Fibroblast of lung (primary cell): ENCODE measurements around the gene TUBG1.

Experiments
- CTCF ChIP-seq, 2 donors: IDR thresholded peaks in 1 of 2; conservative IDR thresholded peaks in 1 of 2; 1 replicate in 1 of 2; 2 replicates in 1 of 2; pipeline ENCODE4 v1.5.1; 2011 to 2012; ENCODE audit warnings: low read length in 2 of 2, control low read depth in 1 of 2, inconsistent platforms in 1 of 2, low read depth in 1 of 2, mild to moderate bottlenecking in 1 of 2
- EZH2 ChIP-seq: IDR thresholded peaks from 2 replicates; pipeline ENCODE4 v1.5.1; 2012; ENCODE audit warnings: low read length, control low read depth, mild to moderate bottlenecking; ENCODE audit errors: missing control alignments

GRCh38 chr17:42566215-42566882, 43.1 kb upstream of the TUBG1 start:
- no peak for TF ChIP-seq CTCF (conservative IDR thresholded peaks at IDR 0.05 in 1 of 2, IDR thresholded peaks at IDR 0.05 in 1 of 2; ENCODE audit: low read depth in 1 of 2, low read length in 2 of 2)
- TF ChIP-seq EZH2, result no peak
